HG02798 (cell line): ENCODE data around the gene LMAN1L.
A peak's percentile ranks its signal among the peaks of the same experiment; 100 is the strongest.
"Not testable (repeated sequence)": the region's sequence is repeated elsewhere in the genome, so short reads cannot be mapped to it uniquely, and the experiment has no call there.

Experiments
- ATAC-seq: cut with Tn5 transposase; IDR thresholded peaks from one replicate; pipeline ENCODE4 v1.9.1; 2021; ENCODE audit warnings: mild to moderate bottlenecking; ENCODE audit not compliant: unreplicated experiment, poor library complexity

Gene LMAN1L

DNA sequence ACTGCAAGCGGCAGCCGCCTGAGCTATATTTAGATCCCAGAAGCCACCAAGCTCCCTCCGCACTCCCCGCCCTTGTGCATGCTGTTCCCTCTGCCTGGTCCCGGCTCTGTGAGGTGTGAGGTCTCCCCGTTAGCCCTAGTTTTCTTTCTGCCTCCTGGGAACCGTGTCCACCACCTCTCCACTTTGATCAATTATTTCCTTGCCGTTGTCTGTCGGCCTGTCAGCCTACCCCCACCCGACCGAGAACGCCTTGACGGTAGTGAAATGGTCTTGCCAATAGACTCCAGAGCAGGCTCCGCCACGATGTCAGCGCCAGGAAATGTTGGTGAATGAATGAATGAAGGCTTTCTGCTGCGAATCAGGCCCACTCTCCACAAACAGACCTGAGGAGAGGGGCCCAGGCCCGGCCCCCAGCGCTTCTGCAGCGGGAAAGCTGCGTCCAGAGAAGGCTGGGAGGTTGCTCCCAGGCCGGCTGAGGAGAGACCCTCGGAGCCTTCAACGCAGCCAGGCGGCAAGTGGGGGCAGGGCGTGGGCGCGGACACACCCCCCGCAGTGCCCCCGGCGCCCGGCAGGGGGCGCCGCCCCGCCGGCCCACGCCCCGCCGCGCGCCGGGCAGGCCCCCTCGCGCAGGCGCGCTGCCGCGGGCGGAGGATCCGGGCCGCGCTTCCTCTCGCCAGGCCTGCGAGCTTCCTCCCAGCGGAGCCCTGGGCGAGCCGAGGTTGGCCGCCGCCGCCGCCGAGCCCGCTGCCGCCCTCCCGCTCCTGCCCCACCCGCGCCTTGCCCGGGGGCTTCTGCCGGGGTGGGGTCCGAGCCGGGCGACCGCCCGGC lies 31.0 kb upstream of the LMAN1L start, which contains the start of gene CSK:
TSS of gene CSK (plus strand) at position 650 of the 828 bp plus-strand sequence. CDS start 16,218 bp downstream, outside the sequence.
- peak; percentile 64 for ATAC-seq

DNA sequence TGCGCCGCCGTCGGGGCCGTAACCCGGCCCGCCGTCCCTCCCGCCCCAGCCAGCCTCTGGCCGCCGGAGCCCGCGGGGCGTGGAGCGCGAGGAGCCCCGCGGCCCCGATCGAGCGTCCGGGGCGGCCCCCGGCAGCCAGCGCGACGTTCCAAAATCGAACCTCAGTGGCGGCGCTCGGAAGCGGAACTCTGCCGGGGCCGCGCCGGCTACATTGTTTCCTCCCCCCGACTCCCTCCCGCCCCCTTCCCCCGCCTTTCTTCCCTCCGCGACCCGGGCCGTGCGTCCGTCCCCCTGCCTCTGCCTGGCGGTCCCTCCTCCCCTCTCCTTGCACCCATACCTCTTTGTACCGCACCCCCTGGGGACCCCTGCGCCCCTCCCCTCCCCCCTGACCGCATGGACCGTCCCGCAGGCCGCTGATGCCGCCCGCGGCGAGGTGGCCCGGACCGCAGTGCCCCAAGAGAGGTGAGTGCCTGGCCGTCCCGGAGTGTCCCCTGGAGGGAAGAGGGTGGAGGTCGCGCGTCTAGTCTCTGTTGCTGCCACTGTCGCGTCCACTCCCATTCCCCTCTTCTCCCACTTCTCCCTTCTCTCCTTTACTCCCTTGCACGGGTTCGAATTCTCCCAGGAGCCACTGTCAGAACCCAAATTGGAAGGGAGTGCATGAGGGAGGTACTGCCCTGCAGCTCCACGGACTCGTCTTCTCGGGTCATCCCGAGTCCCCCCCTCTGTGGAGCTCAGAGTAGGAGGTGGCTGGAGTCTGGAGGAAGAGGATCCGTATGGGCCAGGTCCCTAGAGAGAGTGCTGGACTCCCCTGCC lies 30.2 kb upstream of the LMAN1L start:
- ATAC-seq, result peak; percentile 13

- ATAC-seq, result no peak
Measured at GRCh38 chr15:74783072-74783807, 29.4 kb upstream of the LMAN1L start.

DNA sequence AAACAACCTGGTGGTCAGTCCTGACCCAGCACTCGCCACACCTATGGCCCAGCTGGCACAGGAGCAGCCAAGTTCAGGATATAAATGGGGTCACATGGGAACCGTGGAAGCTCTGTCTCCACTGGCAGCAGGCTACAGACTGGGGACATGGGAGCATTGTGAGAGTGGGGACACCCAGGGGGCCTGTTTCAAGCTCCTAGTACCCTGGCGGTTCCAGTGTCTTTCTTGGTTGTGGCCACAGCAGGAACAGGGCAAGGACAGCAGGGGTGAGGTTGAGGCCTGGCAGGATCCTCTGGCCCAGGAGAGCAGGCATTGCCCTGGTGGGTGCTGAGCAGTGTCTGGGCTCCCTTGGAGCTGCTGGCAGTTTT lies 28.8 kb upstream of the LMAN1L start:
- no peak for ATAC-seq

- ATAC-seq, result no peak
Measured at GRCh38 chr15:74784426-74785193, 28.0 kb upstream of the LMAN1L start.

DNA sequence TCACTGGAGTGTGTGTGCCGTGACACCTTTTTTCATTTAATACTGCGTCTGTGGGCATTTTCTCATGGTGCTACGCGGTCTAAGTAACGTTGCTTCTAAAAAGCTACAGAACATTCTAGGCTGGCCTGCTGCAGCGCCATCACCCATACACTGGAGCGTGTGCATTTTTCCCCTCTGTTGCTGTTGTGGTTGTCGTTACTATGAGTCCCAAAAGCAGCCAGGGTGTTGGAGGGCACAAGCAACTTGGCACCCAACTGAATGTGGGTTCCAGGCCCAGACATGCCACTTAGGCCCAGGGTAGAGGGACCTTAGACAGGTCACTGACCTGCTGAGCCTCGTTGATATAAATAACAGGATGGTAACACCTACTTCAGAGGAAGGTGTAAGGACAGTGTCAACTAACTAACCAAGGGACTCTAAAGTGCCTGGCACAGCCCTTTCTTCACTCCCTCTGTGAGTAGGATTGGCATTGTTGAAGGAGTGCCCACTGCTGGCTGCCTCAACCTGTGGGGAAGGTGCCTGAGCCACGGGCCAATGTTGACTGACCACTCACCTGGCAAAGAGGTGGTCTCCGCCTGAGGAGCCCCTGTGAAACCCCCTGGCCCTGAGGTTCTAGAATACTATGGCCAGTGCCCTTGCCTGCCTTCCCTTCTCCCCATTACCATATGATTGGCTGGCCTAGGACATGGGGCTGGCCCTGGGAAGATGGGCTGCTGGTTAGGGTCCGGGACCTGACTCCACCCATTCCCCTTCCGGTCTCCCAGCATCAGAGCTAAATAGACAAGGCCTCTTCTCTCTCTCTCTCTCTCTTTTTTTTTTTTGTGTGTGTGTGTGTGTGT lies 27.2 kb upstream of the LMAN1L start:
- ATAC-seq, result no peak

DNA sequence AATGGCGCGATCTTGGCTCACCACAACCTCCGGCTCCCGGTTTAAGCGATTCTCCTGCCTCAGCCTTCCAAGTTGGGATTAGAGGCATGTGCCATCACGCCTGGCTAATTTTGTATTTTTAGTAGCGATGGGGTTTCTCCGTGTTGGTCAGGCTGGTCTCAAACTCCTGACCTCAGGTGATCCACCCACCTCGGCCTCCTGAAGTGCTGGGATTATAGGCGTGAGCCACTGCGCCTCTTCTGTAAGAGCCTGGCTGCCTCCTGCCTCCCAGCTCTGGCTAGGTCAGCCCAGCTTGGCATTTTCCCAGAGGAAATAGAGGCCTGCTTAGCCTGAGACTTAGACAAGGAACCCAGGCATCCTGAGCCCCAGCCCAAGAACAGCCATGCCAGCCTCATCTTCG lies 26.6 kb upstream of the LMAN1L start:
- ATAC-seq, result not testable (repeated sequence)

DNA sequence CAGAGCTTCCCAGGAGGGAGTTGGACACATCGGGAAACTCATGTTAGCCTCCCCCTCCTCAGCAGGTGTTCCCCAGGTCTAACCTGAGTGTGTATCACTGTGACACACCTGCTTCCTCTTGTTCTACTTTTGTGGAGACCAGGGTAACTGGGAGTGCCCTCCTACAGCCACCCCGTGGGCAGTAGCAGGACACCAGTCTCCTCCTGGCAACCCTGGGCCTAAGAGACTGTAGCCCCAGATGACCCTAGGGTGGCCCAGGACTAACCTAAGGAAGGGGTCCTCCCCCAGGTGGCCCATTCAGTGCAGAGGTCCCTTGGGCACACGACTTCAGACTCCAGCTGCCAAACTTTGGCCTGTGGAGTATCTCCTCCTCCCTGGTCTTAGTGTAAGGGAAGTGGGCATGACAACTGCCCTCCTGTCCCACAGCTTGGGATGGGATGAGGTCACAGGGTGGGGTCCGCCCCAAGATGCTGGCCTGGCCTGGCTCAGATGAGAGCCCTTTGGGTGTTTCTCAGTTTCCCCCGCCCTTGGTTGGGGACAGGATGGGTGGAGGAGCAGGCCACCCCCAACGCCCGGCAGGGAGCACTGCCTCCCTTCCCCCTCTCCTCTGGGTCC lies 26.0 kb upstream of the LMAN1L start:
- no peak for ATAC-seq

DNA sequence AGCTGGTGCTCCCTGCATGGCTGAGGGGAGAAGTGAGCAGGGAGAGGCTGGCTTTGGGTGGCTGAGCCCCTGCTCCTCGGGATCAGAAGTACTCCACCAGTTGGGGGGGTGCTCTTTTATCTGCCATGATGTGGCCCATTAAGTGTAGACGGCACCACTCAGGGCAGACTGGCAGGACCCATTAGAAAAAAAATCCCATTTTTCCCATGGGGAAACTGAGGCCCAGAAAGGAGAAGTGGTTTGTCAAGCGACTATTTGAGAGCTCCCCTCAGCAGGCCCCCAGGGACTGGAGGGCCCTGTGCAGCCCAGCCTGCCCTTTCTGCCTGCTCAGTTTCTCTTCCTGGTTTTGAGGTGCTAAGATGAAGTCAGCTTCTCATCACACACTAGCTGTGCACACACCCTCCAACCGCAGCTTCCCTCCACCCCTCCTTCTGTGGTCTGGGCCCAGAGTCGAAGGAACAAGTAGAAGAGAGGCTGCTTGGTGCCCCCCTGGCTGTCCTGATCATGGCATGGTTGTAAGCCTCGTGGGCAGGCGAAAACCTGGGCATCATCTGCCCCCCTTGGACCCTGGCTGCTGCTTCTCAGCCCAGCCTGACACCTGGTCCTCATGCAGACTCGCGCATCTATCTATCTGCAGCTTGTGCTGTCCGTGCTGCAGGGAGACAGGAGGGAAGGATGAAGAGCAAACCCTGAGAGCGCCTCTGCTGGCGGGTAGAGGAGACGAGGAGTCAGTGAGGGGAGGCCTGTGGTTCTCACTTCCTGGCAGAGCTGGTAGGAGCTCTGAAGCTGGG lies 25.2 kb upstream of the LMAN1L start:
- peak; percentile 61 for ATAC-seq

DNA sequence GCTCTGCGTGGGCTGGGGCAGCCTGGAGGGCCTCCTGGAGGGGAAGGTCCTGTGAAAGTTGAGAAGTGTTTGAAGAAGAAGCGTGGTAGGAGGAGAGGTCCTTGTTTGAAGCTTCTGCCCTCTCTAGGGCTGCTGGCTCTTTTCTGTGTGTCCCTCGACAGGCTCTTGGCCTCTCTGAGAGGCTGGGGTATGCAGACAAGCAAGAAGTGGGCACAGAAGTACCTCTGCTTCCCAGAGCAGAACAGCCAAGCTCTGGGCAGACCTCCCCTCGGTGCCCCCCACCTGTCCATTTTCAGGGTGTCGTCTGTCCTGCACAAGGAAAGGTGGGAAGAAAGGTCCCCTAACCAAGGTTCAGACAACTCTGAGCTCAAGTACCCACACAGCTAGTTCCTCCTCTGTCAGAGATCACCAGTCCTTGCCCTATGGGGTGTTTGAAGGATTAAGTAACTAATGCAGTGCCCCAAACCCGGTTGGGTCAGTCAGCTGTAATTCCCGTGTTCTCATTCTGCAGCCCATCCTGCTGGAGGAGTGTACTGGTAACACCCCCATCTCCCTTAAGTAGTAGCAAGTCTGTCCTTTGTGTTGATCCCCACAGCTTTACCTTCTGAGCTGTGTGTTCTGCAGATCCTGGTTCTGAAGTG lies 24.5 kb upstream of the LMAN1L start:
- ATAC-seq, result no peak

GRCh38 chr15:74788683-74789151 lies 23.9 kb upstream of the LMAN1L start:
- peak; percentile 24 for ATAC-seq

- ATAC-seq, result no peak
Measured at GRCh38 chr15:74789171-74789631, 23.4 kb upstream of the LMAN1L start.

- ATAC-seq, result no peak
Measured at GRCh38 chr15:74789741-74790079, 22.9 kb upstream of the LMAN1L start.

DNA sequence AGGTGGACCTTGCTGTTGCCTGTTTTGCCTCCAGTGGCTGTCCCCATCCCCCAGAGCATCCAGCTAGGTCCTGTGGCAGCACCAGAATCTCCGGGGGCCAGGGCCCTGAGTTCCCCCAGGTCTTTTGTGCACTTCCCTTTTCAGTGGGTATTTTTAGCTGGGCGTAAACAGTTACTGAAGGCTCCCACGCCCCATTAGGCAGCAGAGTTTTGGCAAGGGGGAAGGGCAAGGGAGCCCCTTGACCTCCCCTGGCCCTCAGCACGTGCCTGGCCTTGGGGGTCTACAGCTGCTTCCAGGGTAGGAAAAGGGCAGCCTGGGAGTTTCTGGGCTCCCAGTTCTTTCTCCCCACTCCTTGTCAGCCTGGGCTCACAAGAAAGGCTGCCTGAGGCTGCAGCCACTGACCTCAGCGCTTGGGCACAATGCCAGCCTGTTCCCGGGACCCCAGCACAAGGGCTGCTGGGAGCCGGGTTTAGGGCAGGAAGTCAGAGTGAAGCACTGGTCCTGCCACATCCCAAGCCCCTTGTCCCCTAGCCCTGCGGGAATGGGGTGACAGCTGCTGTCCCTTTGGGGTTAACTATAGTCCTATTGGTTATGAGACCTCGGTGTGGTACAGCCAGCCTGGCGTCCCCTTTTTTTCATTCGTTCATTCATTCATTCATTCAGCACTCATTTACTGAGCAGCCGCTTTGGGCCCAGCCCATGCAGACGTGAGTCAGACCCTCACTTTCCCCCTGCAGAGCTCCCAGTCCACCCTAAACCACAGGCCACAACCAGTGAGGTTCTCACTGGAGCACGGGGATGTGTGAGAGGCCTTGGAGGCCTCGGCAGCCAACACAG lies 22.3 kb upstream of the LMAN1L start:
- ATAC-seq, result peak; percentile 14

GRCh38 chr15:74791007-74791406 lies 21.6 kb upstream of the LMAN1L start:
- ATAC-seq, result no peak

DNA sequence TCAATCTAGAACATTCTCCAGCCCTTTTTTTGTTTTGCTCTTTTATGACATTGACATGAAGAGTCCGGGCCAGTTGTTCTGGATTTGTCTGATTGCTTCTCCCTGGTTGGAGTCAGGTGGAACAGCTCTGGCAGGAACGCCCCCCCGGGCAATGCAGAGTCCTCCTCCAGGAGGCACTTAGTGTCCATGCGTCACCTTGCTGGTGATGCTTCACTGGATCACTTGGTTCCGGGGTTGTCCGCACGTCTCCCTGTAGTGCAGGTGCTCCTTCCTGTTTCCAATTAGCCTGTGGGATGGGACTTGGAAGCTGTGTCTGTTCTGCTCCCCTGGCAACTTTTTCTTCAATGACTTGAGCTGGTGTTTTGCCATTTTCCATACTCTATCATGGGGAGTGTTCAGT lies 21.0 kb upstream of the LMAN1L start:
- ATAC-seq, result no peak
